ENCODE measurements around the gene CAND2.

The CAND2 gene

GRCh38 chr3:12837295-12837986, 41.0 kb downstream of the CAND2 start:
- H3K4me3 ChIP-seq (ENCODE audit: low read depth, low read length): no peak overlapping the region
- TF ChIP-seq CTCF (IDR thresholded peaks at IDR 0.05; ENCODE audit: borderline replicate concordance, insufficient read depth, low read depth, low read length): no peak

- H3K4me3 ChIP-seq (ENCODE audit: low read depth, low read length): no peak overlapping the region
- TF ChIP-seq CTCF (IDR thresholded peaks at IDR 0.05; ENCODE audit: borderline replicate concordance, insufficient read depth, low read depth, low read length): no peak
Measured at GRCh38 chr3:12838179-12838965, 41.9 kb downstream of the CAND2 start.

- H3K4me3 ChIP-seq (ENCODE audit: low read depth, low read length): peak overlapping the region; percentile 95
- no peak for TF ChIP-seq CTCF (IDR thresholded peaks at IDR 0.05; ENCODE audit: borderline replicate concordance, insufficient read depth, low read depth, low read length)
Measured at GRCh38 chr3:12839156-12839946, 42.9 kb downstream of the CAND2 start.

GRCh38 chr3:12840148-12840547, 43.7 kb downstream of the CAND2 start:
- H3K4me3 ChIP-seq (ENCODE audit: low read depth, low read length): peak overlapping the region; percentile 95

GRCh38 chr3:12840591-12841148, 44.2 kb downstream of the CAND2 start:
- H3K4me3 ChIP-seq (ENCODE audit: low read depth, low read length): peak overlapping the region; percentile 95
- no peak for TF ChIP-seq CTCF (IDR thresholded peaks at IDR 0.05; ENCODE audit: borderline replicate concordance, insufficient read depth, low read depth, low read length)

GRCh38 chr3:12841149-12841969, 44.9 kb downstream of the CAND2 start, which contains the start of gene RPL32:
TSS of gene RPL32 (minus strand) at chr3:12841565. CDS start at chr3:12840237, 1,328 bp downstream.
- TF ChIP-seq CTCF (IDR thresholded peaks at IDR 0.05; ENCODE audit: borderline replicate concordance, insufficient read depth, low read depth, low read length): peak; percentile 74
- peak within 1 kb of the TSS; percentile 95 for H3K4me3 ChIP-seq (ENCODE audit: low read depth, low read length)
